RWPE1 (cell line): ENCODE measurements around the gene DNAJC17.
A peak's percentile ranks its signal among the peaks of the same experiment; 100 is the strongest.

Source experiments
- CTCF ChIA-PET: fragments of 350-600 bp; sonication (Branson Sonifier 250); formaldehyde crosslinking; extraction: SDS; loops from one replicate; lab custom pipeline; 2021; lab: Yijun Ruan, JAX
- POLR2A ChIA-PET: fragments of 400-600 bp; formaldehyde crosslinking; extraction: SDS; loops from one replicate; lab custom pipeline; 2020; ENCODE audit warnings: antibody characterized with exemption; ENCODE audit not compliant: low non-redundant PET; lab: Yijun Ruan, JAX
- DNase-seq: peaks from one replicate; pipeline ENCODE4 v3.0.0; 2012; ENCODE audit warnings: low spot score
- H3K27ac ChIP-seq: fragments of 450-650 bp; 2 replicates; pipeline ENCODE4 v1.5.1; 2017
- CTCF ChIP-seq: fragments of 450-650 bp; conservative IDR thresholded peaks from 2 replicates; pipeline ENCODE4 v1.5.1; 2017; ENCODE audit warnings: low read depth, mild to moderate bottlenecking

DNAJC17 gene

GRCh38 chr15:40771242-40771641, 36.0 kb downstream of the DNAJC17 start:
- no peak for TF ChIP-seq CTCF
- H3K27ac ChIP-seq = peak overlapping the region; percentile 99
- no peak for DNase-seq
- POLR2A ChIA-PET = no interaction called here
- CTCF ChIA-PET = interaction anchor here (1.2 to 3.1 kb wide), 2 partner anchors 24 to 170 kb away, joined by 3 to 18 read pairs; no protein-coding TSS in a partner anchor

GRCh38 chr15:40770147-40770721, 37.0 kb downstream of the DNAJC17 start:
- CTCF ChIA-PET = interaction anchor here (0.6 to 3.1 kb wide), 6 partner anchors 12 to 244 kb away, joined by 3 to 18 read pairs (median 3); no protein-coding TSS in a partner anchor
- POLR2A ChIA-PET = interaction anchor here (0.6 to 1.2 kb wide), 3 partner anchors 8 to 44 kb away, joined by 3 read pairs; no protein-coding TSS in a partner anchor
- no peak for TF ChIP-seq CTCF
- H3K27ac ChIP-seq = peak overlapping the region; percentile 99
- DNase-seq = no peak

GRCh38 chr15:40769274-40770146, 37.8 kb downstream of the DNAJC17 start, which contains the start of gene C15orf62:
Gene C15orf62, plus strand, starts transcription at chr15:40769980. Its CDS starts 516 bp downstream, at chr15:40770496.
- H3K27ac ChIP-seq = peak within 1 kb of the TSS; percentile 99
- CTCF ChIA-PET = interaction anchor here (0.6 to 3.1 kb wide), 5 partner anchors 13 to 328 kb away, joined by 3 to 18 read pairs (median 5); partner anchors contain the start of genes BAHD1 and VPS18
- TF ChIP-seq CTCF = no peak
- peak; percentile 91 for DNase-seq
- POLR2A ChIA-PET = interaction anchor here (0.6 to 1.2 kb wide), 3 partner anchors 9 to 44 kb away, joined by 3 read pairs; no protein-coding TSS in a partner anchor

GRCh38 chr15:40768521-40769273, 38.6 kb downstream of the DNAJC17 start:
- H3K27ac ChIP-seq = peak overlapping the region; percentile 99
- no peak for DNase-seq
- no peak for TF ChIP-seq CTCF
- POLR2A ChIA-PET = interaction anchor here (1.2 kb wide), 1 partner anchor 12 kb away, joined by 3 read pairs; no protein-coding TSS in a partner anchor
- CTCF ChIA-PET = interaction anchor here (0.9 to 3.1 kb wide), 3 partner anchors 22 to 328 kb away, joined by 3 to 18 read pairs (median 5); partner anchors contain the start of genes BAHD1 and VPS18

- ChIA-PET CTCF (no interaction called here), POLR2A (no interaction called here)
- DNase-seq = no peak
- H3K27ac ChIP-seq = peak overlapping the region; percentile 99
- TF ChIP-seq CTCF = no peak
Measured at GRCh38 chr15:40767838-40768500, 39.3 kb downstream of the DNAJC17 start.
